ENCODE results near the gene TLCD5.

Gene TLCD5

DNA sequence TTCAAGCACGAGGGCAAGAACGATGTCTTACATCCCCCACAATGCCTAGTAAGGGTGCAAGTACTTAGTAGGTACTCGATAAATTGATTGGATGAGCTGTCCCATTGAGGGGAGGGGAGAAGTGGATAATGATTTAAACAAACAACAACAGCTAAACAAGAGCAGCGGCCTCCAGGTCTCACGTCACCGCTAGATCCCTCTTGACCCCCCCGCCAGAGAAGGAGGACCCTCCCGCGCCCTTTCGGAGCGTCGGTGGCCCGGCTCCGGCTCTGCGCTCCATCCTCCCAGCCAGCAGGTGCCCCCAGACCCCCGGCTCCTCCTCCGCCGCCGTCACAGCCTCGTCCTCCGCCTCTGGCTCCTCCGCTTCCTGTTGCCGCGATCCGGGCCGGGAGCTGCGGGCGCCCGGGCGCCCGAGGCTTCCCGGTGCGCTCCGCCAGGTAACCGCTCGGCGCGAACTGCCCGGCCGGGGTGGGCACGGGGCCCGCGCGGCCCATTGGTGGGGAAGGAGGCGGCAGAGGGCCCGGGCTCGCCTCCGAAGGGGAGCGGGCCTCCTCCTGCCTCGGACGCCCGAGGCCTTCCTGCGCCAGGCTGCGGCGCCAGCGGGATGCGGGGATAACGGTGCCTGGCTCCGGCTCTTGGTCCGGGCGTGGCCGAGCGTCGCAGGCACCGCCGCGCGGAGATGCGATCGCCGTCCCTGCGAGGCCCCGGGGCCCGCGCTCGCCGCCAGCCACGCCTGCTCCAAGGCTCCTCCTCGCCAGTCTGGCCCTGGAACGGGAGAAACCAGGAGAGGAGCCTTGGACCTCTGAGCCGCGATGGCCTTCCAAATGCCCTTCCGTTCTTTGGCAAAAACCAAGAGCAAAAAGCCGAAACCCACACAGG, at the start of gene TLCD5:
Gene TLCD5, plus strand, starts transcription at position 368 of the 879 bp plus-strand sequence. CDS start 2,143 bp downstream, outside the sequence.
- DNase-seq = peak in 48 of 58 donors; percentile 27 to 76 (median 58)

DNA sequence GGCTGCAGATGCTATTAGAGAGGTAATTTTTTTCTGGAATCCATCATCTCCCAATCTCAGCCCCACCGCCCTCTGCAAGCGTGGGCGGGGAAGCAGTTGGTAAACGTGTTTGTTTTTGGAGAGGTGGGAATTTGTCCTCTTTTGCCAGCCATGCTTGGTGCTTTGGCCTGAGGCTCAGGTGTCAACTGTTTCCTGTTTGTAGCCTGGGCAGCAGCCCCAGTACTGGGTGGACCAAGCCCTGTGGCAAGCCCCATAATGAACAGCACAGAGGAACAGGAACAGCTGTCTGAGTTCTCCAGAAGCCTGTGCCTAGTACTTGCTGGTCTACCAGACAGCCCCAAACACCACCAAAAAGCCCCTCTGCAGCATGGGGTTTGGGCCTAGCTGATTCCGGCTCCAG, 45.6 kb upstream of the TLCD5 start:
- DNase-seq = no peak

DNA sequence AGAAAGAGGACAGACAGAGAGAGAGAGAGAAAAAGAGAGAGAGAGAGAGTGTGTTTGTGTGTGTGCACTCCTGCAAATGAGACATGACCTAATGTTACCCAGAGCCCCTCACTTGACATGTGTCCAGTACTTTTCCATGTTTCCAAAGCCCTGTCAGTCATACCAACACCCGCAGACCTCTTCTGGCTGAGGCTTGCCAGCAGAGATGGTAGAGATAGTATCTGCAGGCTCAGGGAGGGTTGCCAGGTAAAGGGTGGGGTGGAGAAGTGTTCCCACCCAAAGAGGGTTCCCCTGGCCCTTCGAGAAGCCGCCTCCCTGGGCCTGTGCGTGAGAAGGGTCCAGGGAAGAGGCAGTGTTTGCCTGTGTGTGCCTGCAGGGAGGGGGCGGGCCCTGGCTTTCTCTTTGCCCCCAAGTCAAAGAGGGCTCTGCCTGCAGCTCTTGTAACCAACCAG, 44.5 kb upstream of the TLCD5 start:
- no peak for DNase-seq

DNA sequence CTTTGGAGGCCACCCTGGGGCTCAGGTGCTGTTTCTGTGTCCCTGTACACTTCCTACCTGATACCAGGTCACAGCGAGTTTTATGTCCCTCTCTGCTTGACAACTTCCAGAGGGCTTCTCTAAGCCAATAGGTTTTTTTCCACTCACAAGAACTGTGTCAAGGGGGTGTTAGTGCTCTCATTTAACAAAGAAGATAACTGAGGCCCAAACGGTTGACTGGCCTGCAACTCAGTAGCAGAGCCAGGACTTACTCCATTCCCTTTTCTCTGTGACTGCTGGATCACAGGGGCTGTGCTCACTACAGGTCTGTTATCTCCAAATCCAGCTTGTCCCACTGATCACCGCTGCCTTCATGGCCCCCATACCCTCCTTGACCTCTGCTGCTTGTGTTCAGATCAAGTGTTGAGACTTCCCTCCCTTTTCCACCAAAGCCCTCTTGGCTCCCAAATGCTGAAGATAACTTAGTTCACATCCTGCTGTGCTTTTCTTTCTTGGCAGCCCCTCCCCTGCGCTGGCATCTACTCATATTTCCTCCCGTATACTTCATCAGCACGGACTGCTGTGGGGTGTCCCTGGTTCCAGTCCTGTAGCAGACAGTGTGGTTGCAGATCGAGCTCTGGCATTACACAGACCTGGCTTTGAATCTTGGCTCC, 43.8 kb upstream of the TLCD5 start:
- no peak for DNase-seq

DNA sequence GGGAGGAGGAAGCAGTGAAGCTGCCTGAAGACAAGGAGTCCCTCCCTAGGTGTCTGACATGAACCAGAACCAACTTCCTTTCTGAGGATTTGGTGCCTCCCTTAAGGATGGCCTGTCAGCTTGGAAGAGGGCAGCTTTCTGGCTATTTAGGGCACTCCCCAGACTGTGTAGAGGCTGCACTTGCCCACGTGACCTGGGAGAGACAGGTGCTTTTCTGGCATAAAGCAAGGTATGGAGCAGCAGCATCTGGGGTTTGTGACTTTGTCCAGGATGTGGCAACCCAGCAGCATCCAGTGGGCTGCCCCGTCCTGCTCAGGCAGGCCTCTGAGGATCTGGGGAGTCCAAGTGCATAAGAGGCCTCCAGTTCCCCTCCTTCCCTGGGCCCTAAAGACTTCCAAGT, 42.0 kb upstream of the TLCD5 start:
- DNase-seq = no peak

DNA sequence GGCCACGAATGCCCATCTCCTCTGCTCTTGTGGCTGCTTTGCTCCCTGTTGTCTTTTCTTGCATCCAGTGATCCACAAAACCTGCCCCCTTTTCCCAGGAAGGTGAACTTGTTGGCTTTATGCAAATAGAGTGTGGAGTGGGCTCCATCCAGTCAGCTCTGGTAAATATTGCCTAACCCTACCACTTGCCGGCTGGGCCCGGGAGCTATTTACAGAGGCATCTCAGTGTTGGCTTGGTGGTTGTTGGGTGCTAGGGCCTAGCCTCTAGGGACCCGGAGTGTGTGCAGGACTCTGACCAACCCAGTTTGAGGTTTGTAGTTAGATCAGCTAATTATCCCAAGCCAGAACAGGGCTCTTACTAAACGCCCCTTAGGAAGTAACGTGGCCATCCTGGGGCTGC, 40.8 kb upstream of the TLCD5 start:
- no peak for DNase-seq

DNA sequence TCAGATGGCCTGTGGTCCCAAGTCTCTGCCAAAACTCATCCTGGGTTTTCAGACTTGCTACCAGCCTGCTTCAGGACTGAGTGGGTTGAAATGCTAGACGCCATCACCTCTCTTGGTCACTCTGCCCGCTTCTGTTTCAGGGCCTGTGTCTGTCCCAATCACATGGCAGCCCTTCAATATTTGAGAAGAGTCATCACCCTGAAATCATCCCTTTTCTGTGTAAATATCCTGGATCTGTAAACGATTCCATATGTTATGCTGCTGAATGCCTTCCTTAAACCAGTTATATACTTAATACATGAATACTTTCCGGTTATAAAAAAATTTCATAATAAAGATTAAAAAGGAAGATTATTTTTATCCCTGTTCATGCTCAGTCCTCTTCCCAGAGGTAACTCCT, 39.8 kb upstream of the TLCD5 start:
- DNase-seq = no peak

DNA sequence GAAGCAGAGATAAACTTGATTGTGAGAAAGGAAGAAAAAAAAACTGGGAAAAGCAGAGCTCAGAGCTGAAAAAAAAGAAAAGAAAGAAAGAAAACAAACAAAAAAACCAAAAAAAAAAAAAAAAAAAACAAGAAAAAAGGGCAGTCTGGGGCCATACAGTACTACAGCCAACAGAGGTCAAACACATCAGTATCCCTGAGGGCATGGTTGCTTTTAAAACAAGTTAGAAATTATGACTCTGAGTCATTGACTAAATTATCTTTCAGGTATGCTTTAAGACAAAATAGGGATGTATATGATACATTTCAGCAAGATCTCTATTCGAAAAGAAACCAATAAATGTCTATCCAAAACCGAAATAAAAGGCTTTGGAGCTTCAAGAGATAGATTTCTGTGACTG, 37.1 kb upstream of the TLCD5 start:
- no peak for DNase-seq

DNA sequence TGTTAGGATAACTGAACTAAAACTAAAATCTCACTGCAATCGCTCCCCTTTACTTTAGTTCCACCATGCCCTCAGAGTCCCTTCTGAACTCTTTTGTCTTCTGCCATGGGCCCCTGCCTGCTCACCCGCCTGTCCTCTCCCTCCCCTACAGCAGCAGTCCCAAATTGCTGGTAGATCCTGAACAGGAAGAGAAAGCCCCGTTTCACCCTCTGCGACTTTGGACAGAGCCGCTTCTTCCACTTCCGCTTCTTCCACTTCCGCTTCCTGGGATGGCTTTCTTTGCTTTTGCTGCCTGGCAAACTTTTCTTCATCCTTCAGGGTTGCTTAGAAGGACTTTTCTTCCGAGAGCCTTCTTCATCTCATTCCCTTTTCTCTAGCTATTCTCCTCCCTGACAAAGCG, 35.7 kb upstream of the TLCD5 start:
- no peak for DNase-seq

DNA sequence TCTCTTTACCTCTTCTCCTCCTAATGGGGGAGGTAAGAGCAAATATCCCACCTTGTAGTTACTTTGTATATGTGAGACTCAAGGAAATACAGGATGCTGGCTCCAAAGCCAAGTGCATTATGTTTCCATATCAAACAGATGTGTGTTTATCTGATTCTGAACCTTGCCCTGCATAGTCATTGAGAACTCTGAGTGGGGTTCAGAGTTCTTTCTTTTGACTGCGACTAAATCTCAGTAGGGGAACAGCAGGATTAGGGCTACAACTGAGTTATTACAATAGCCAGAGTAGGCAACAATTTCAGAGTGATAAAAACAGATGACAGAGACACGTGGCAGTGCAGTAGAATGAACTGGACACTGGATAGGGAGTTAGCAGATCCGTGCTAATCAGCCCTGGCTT, 34.1 kb upstream of the TLCD5 start:
- no peak for DNase-seq

DNA sequence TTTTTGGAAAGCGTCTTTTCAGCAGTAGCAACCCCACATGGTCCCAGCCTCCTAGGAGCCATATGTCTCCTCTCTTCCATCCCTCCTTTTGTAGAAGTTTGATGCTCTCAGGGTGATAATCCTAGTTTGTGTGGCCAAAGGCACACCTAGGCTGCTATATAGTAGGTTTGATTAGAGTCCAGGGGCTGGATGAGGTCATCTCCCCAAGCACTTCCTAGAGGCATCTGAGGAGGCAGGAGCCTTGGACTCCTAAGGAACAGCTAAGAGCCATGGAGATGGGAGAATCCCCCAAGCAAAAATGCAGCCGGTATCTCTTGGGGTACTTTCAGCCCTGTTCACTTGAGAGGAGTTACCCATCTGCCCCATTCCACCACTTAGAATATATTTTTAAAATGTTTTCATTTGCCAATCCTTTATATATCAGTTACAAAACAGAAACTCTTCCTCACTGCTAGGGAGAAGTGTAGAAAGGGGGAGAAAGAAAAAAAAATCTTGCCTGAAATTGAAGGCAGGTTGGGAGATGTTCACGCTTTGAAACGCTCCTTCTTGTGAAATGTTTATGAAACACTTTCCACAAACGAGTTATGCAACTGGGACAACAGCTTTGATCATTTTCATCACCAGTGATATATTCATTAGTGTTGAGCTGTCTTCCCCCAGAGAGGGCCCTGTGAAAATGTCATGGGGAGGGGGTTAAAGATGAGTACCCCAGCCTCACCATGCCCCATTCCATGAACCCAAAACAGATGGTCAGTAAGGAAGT, 31.9 kb upstream of the TLCD5 start:
- DNase-seq = no peak

DNA sequence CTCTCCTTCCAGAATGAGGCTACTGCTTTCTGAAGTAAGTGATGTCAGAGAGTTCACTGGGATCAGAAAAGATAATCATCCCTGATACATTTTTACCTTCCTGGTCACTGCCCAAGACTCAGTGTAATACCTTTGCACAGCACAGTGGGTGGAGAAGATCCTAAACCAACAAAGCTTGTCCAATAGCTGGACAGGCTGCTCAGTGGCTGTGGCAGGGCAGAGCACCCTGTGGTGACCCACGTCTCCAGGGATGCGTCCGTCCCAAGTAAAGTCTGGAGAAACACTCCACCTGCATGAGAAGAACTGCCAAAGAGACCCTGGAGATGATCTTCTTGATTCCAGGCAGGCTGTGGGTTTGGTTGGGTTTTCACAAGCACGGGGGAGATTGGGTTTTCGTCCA, 31.0 kb upstream of the TLCD5 start:
- DNase-seq = no peak

DNA sequence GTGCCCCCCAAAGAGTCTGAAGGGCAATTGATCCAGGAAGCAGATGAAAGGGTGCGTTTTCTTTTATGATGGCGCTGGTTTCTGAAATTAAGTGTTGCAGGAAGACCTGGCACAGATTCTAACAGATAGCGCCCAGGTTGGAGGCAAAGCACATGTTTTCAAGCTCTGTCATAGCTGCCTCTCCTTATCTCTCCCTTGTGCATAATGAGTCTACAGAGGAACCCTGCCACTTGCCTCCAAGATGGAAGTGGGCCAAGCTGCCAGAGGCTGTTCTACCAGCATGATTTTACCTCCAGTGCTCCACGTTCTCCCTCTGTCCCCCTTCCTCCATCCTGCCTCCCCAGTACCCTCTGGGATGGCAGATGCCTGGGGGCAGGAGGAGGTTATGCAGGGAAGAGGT, 30.0 kb upstream of the TLCD5 start:
- no peak for DNase-seq

DNA sequence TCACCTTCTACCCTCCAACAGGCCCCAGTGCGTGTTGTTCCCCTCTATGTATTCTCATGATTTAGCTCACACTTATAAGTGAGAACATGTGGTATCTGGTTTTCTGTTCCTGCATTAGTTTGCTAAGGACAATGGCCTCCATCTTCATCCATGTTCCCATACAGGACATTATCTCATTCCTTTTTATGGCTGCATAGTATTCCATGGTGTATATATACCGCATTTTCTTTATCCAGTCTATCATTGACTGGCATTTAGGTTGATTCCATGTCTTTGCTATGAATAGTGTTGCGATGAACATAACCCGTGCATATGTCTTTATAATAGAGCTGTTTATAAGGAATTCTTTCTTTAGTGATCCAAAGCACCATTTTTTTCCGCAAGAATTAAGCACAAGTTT, 28.5 kb upstream of the TLCD5 start:
- no peak for DNase-seq

DNA sequence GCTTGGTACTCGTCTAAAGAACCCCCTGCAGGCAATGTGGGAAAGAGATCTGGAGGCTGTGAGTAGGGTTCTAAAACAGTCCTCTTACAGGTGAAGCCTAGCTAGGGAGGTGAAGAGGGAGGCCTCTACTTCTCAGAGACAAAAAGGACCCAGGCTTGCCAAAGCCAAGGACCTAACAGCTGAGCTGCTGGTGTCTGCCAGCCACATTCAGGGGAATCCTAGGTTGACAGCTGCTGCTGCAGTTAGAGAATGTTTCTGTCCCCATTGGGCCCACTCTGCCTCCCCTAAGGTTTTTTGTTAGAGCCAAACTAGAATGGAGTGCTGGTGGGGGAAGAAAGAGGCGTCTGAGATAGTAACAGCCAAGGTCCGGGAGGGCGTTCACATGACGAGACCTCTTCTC, 26.6 kb upstream of the TLCD5 start:
- no peak for DNase-seq

DNA sequence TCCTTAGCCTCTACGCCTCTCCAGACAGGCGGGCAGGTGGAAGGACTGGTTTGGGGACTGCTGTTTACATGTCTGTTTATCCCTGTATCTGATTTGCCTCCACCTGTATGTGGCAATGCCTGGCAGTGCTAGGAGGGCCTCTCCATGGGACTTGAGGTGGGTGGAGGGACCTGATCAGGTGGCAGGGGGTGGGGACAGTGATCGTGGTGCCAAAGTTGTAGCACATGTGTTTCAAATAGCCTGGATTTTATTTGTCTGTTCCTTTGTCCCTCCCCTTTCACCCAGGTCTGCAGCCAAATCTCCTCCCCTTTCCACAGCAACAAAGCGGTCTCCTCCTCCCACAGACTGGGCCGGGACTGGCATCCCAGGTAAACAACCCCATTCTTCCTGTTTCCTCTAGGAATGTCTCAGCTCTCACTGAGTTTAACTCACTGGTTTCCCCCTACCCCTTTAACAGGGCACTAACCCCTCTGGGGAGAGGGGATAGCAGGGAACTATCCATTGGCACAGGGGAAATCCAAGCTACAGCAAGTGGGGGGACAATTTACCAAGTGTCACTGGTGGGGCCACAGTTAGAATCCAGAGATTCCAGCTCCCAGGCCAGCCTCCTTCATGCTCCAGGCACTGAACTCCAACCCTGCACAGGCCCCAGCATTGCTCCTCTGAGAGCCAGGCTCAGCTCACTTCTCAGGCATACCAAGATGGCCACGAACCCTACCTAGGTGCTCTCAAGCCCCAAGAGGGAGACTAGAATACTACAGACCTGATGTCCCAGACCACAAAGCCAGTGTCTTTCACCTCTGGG, 22.9 kb upstream of the TLCD5 start:
- no peak for DNase-seq

DNA sequence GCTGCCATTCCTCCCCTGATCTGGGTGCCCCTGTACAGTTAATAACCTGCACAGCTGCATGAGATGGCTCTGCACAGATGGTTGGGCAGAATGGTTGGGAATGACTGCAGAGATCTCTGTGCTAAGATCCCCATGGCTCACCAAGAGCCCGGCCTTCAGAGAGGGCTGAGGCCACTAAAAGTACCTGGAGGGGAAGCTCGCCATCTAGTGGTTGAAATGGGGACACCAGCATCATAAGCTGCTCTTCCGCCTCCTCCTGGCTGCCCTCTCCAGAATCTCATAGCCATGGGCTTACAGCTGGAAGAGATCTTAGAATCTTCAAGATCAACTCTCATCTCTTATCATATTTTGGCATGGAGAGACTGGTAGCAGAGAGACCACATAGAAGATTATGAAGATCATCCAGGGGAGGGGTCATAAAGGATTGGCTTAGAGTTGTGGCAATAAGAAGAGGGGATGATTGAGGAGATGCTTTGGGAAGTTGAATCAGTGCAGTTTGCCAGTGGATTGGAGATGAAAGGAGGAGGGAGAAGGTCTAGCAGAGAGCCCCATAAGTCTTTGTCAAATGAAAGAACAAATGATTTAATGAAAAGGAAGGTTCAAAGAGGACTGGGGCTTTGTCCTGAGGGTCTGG, 22.0 kb upstream of the TLCD5 start:
- DNase-seq = peak in 29 of 58 donors; percentile 2 to 63 (median 24)

DNA sequence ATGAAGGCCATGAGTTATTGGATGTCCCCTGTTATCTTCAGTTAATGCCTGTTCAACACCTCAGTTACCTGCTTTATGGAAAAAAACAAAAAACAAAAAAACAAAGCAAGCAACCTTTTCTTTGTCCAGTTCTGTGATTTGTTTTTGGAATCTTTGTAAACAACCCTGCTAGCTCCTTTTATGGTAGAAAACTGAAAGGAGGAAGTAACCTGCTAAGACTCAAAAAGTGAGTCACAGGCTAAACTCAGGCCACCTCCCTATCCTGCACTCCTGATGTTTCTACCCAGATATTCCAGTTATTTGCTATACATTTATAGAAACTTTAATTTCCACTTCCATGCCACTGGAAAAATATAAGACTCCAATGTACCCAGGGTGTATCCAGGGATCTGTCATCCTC, 20.6 kb upstream of the TLCD5 start:
- DNase-seq = no peak

DNA sequence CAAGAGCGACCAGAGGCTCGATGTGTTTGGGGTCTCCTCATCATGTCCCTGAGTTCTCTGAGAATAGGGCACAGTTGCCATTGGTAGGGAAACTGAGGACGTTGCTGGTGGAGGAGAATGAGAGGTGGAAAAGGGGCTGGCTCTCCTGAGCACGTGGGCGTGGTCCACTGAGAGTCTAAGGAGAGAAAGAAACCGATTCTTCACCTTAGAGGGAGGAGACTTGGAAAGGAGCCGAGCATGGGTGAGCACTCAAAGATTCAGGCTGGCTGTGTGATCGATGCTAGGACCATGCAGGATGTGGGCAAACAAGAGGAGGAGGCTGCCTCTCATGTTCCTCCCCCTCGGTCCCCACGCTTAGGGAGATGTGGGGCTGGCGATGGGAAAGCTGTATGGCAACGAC, 19.8 kb upstream of the TLCD5 start:
- DNase-seq = no peak

DNA sequence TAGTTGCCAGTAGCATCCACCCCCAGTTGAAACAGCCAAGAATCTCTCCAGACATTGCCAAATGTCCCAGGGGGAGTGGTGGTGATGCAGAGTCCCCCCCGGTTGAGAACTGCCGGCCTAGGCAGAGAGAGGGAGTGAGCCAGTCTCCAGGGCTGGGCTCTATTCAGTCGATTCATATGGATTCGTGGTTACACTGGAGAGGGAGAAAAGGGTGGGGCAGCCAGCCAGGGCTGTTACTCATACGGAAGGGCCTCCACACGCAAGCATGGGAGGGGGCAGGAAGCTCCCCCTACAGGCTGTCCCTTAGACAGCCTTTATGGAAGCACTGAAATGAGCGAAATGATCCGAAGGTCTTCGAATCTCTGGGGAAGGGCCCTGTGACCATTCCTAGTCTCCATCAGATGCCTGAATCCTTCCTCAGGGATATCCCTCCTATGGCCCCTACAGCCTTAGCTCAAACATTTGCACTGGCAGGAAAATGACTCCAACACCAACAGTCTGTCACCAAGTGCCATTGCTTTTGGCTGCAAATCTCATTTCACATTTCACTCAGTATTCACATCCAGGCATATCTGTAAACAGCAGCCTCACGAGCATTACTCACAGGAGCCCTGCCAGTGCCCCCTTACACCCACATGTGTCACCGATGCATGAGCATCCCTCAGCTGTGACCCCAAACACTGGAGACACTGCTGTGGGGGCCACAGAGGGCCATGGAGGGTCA, 18.4 kb upstream of the TLCD5 start:
- DNase-seq = peak in 4 of 58 donors; percentile 2 to 17 (median 6)
